Epithelial cell of proximal tubule (primary cell): ENCODE results near the gene PLEKHA8. TPM values are rescaled to one million over a fixed set of nuclear protein-coding genes. Genes with fewer than 3 reads are reported as not detected.

Source experiments
- DNase-seq: peaks from one replicate; pipeline ENCODE4 v3.0.0-alpha.2; 2011; ENCODE audit warnings: low read depth
- H3K4me3 ChIP-seq: 2 replicates; pipeline ENCODE4 v1.5.1; 2011; ENCODE audit warnings: low read depth, mild to moderate bottlenecking, low read length
- total RNA-seq: library from RNA; depleted of rRNA; stranded (reverse); fragments of >200 nt; gene quantifications from 2 replicates; pipeline ENCODE4 v1.2.3, GENCODE V29; 2015
- TF ChIP-seq, protein P1 (sequence below): conservative IDR thresholded peaks from 2 replicates; pipeline ENCODE4 v1.5.1; 2012; ENCODE audit warnings: low read depth, mild to moderate bottlenecking, low read length

Gene PLEKHA8
- total RNA-seq, 1 donor from 2014 or later = 12.2 TPM

DNA sequence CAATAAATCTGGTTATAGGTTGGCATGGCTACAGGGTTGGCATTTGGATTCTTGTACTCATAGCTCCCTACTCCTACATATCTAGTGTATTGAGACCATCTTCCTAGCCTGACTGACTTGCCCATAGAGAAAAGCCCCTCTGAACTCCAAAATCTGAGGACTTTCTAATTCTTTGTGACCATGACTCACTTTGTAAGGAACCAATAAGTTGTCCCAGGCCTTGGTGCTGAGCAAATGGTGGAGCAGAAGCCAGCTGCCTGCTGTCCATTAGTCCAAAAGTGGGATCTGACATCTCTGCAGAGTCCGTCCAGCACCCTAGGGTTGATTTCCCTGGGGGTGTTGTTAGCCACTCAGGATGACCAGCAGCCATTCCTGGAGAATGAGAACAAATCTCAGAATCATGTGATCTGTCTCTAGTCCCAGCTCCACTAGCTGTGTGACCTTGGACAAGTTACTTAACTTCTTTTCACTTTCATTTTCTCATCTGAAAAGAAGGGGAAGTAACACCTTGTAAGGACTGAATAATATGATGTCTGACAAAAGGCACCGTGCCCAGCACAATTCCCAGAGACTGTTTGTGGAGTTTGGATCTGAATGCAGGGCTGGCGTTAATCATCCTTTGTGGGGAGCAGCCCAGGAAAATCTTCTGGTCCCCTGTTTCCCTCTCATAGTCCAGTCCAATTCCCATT lies 150.7 kb downstream of the PLEKHA8 start:
- no peak overlapping the region for H3K4me3 ChIP-seq
- no peak for DNase-seq
- TF ChIP-seq, protein P1, sequence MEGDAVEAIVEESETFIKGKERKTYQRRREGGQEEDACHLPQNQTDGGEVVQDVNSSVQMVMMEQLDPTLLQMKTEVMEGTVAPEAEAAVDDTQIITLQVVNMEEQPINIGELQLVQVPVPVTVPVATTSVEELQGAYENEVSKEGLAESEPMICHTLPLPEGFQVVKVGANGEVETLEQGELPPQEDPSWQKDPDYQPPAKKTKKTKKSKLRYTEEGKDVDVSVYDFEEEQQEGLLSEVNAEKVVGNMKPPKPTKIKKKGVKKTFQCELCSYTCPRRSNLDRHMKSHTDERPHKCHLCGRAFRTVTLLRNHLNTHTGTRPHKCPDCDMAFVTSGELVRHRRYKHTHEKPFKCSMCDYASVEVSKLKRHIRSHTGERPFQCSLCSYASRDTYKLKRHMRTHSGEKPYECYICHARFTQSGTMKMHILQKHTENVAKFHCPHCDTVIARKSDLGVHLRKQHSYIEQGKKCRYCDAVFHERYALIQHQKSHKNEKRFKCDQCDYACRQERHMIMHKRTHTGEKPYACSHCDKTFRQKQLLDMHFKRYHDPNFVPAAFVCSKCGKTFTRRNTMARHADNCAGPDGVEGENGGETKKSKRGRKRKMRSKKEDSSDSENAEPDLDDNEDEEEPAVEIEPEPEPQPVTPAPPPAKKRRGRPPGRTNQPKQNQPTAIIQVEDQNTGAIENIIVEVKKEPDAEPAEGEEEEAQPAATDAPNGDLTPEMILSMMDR = no peak

Other genes with a start within 250 kb of the PLEKHA8 start
- gene WIPF3, start 221.9 kb upstream of the PLEKHA8 start, total RNA-seq = 0.23 and 0.36 TPM in 2 replicates
- gene SCRN1, start 38.6 kb upstream of the PLEKHA8 start, total RNA-seq = 61.9 and 69.8 TPM in 2 replicates
- gene FKBP14, start 1.7 kb upstream of the PLEKHA8 start, total RNA-seq = 7.8 and 12.6 TPM in 2 replicates
- gene MTURN, start 106.6 kb downstream of the PLEKHA8 start, total RNA-seq = 3.4 and 4.7 TPM in 2 replicates